Stimulated activated memory B cell treated with anti-CD40 and anti-IgM and Interleukin-4, amounts not matched to agents 10 μg/mL and 1 μg/mL and 100 μg/mL, for 72 hours (primary cell): ENCODE measurements around the gene CRADD.
"Not testable (repeated sequence)": the region's sequence is repeated elsewhere in the genome, so short reads cannot be mapped to it uniquely, and the experiment has no call there.

Experiments used
- ATAC-seq: fragments of 150-1000 bp; cut with Tn5 transposase; 2 replicates; pipeline ENCODE4 v1.10.0; 2021
- H3K27ac Mint-ChIP-seq: one replicate; pipeline ENCODE4 v1.8.0; 2022; ENCODE audit warnings: mild to moderate bottlenecking, mixed read lengths
- H3K27me3 Mint-ChIP-seq: one replicate; pipeline ENCODE4 v1.8.0; 2022; ENCODE audit warnings: mixed read lengths
- H3K36me3 Mint-ChIP-seq: one replicate; pipeline ENCODE4 v1.8.0; 2022; ENCODE audit warnings: mixed read lengths
- H3K4me1 Mint-ChIP-seq: one replicate; pipeline ENCODE4 v1.8.0; 2022; ENCODE audit warnings: mixed read lengths
- H3K4me3 Mint-ChIP-seq: one replicate; pipeline ENCODE4 v1.8.0; 2022; ENCODE audit warnings: mild to moderate bottlenecking, moderate library complexity, mixed read lengths
- H3K9me3 Mint-ChIP-seq: one replicate; pipeline ENCODE4 v1.8.0; 2022; ENCODE audit warnings: mixed read lengths

CRADD gene

DNA sequence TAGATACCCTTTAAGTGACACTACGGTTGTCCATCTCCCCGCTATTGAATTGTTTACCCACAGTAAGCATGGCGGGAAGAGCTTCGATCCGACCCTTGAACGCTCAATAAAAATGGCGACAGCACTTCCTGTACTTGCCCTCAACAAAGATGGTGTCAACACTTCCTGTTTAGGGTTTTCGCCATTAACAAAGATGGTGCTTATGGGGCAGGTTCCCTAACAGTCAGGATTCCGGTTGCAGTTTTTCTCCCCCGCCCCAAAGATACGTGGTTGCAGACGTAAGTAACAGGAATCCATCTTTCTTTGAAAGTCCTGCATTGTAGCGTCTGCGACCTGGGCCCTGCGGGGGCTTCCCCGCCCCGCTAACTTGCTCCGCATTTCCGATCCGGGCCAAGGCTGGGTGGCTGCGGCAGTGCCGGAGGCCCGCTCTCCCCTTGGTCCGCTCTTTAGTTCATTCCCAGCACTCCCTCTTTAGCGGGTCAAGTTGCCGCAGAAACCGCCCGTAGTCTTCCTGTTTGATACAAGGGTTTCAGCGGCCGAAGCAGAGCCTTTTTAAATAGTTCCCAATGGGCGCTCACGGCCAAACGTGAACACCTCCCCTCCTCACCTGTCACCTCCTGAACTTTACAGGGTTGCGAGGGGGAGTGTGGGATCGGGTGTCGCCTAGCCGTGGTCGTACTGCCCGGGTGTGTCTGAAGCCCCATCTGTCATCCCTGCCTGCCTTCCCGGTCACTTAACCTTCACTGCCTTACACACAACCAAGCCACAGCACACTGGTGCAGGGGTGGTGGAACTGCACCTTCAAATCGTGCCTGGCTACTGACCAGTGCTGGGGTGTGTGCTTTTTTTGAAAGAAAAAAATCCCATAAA lies at the start of gene CRADD:
Gene CRADD, plus strand, starts transcription at position 181 of the 870 bp plus-strand sequence.
- Mint-ChIP-seq H3K27ac (peak within 1 kb of the TSS; percentile 100), H3K9me3 (no peaks in the 10 kb centered on the region), H3K27me3 (peaks cover 22% of the 10 kb centered on the region), H3K36me3 (peaks cover 10% of the 10 kb centered on the region), H3K4me1 (peaks cover 32% of the 10 kb centered on the region), H3K4me3 (peak within 1 kb of the TSS; percentile 100)
- ATAC-seq: peak; percentile 98

DNA sequence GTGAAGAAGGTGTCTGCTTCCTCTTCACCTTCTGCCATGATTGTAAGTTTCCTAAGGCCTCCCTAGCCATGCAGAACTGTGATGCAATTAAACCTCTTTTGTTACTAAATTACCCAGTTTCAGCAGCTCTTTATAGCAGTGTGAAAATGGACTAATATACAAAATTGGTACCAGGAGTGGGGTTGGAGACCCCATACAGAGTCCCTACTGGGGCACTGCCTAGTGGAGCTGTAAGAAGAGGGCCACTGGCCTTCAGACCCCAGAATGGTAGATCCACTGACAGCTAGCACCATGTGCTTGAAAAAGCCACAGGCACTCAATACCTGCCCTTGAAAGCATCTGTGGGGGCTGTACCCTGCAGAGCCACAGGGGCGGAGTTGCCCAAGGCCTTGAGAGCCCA lies 44.8 kb upstream of the CRADD start:
- H3K9me3 Mint-ChIP-seq: peaks cover 14% of the 10 kb centered on the region
- peaks cover 5% of the 10 kb centered on the region for H3K4me1 Mint-ChIP-seq
- ATAC-seq: no peak
- peaks cover 14% of the 10 kb centered on the region for H3K27me3 Mint-ChIP-seq
- H3K27ac Mint-ChIP-seq: no peak overlapping the region
- no peaks in the 10 kb centered on the region for H3K36me3 Mint-ChIP-seq
- H3K4me3 Mint-ChIP-seq: no peak overlapping the region

DNA sequence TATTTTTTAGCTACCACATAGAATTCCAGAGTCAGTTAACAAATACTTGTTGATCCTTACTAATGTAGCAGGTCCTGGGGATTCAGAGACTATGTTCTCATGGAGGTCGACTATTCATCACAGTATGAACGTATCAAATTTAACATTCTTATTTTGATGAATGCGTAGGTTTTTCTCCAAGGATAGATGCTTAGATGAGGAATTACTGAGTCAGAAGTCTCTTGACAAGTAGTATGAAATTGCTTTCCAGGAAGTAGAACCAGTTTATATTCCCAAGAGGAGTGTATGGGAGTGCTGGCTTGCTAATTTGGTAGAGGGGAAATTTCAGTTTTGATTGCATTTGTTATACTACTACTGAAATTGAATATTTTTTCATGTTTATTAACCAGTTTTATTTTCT lies 42.8 kb upstream of the CRADD start:
- Mint-ChIP-seq H3K36me3 (no peaks in the 10 kb centered on the region), H3K9me3 (peaks cover 14% of the 10 kb centered on the region), H3K27me3 (peaks cover 26% of the 10 kb centered on the region), H3K4me3 (no peak overlapping the region), H3K27ac (no peak overlapping the region), H3K4me1 (peaks cover 5% of the 10 kb centered on the region)
- ATAC-seq: no peak

GRCh38 chr12:93636708-93637107 lies 40.5 kb upstream of the CRADD start:
- Mint-ChIP-seq H3K27me3 (peaks cover 30% of the 10 kb centered on the region), H3K4me3 (no peak overlapping the region), H3K9me3 (peaks cover 13% of the 10 kb centered on the region), H3K27ac (no peak overlapping the region), H3K36me3 (no peaks in the 10 kb centered on the region), H3K4me1 (peaks cover 5% of the 10 kb centered on the region)
- ATAC-seq: no peak

GRCh38 chr12:93638095-93638494 lies 39.1 kb upstream of the CRADD start:
- Mint-ChIP-seq H3K27ac (no peak overlapping the region), H3K9me3 (peaks cover 4% of the 10 kb centered on the region), H3K36me3 (no peaks in the 10 kb centered on the region), H3K27me3 (peaks cover 30% of the 10 kb centered on the region), H3K4me3 (no peak overlapping the region), H3K4me1 (peaks cover 5% of the 10 kb centered on the region)
- no peak for ATAC-seq

DNA sequence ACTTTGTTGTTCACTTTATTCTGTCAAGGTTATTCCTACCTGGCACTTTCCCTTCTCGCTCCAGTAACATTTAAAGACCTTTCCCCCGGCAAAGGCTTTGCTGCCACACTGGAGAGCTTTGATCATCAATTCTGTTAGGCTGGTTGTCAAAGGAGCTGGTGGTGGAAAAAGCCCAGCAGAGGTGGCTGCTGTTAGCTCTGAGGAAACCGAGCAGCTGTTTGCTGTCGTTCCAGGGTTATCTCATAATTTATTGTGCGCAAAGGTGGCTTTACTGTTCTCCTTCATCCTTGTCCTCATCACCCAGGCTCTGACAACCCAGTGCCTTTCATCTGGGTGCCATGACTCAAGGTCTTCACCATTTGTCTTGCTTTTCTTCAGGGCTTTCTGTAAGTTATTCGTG lies 38.2 kb upstream of the CRADD start:
- Mint-ChIP-seq H3K27me3 (peaks cover 30% of the 10 kb centered on the region), H3K4me3 (no peak overlapping the region), H3K4me1 (peaks cover 5% of the 10 kb centered on the region), H3K36me3 (no peaks in the 10 kb centered on the region), H3K9me3 (peaks cover 2% of the 10 kb centered on the region), H3K27ac (no peak overlapping the region)
- ATAC-seq: no peak

DNA sequence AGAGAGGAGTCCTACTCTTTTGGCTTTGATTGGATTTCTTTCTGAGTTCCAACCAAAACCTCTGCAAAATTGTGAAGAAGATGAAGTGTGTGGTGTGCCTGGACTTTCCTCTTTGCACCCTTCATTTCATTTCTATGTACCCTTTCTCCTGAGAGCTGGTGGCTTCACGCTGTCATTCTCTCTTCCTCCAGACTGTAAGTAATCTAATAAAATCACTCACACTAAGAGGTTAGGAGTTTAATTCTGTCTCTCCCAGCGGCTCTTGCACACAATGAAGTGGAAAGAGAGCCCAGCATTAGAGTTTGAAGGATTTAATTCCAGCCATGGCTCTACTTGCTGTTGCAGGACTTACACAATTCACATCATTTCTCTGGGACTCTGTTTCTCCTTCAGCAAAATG lies 37.8 kb upstream of the CRADD start:
- H3K27me3 Mint-ChIP-seq: peaks cover 30% of the 10 kb centered on the region
- no peak overlapping the region for H3K27ac Mint-ChIP-seq
- peaks cover 2% of the 10 kb centered on the region for H3K4me1 Mint-ChIP-seq
- H3K36me3 Mint-ChIP-seq: no peaks in the 10 kb centered on the region
- no peak for ATAC-seq
- H3K9me3 Mint-ChIP-seq: peaks cover 6% of the 10 kb centered on the region
- no peak overlapping the region for H3K4me3 Mint-ChIP-seq

DNA sequence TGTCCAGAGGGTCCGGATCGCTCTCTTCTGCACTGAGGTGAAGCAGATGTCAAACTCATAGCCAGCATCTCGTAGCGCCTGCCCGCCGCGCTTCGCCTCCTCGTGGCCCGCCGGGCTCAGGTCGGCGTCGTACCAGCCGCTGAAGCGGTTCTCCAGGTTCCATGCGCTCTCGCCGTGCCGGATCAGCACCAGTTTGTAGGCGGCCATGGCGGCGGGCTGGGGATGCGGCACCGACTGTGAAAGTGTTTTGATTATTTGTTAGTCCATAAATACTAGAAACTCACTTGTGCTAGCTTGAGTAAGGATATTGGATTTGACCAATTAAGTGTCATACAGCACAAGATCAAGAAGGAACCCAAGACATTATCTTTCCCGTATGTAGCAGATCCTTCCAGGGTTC lies 35.8 kb upstream of the CRADD start:
- H3K9me3 Mint-ChIP-seq, H3K36me3 Mint-ChIP-seq, H3K4me3 Mint-ChIP-seq, H3K27ac Mint-ChIP-seq, H3K4me1 Mint-ChIP-seq, ATAC-seq: not testable (repeated sequence)
- H3K27me3 Mint-ChIP-seq: peaks cover 26% of the 10 kb centered on the region

GRCh38 chr12:93642751-93643150 lies 34.4 kb upstream of the CRADD start:
- H3K9me3 Mint-ChIP-seq: peaks cover 6% of the 10 kb centered on the region
- no peak for ATAC-seq
- no peaks in the 10 kb centered on the region for H3K4me1 Mint-ChIP-seq
- H3K36me3 Mint-ChIP-seq: no peaks in the 10 kb centered on the region
- H3K4me3 Mint-ChIP-seq: no peak overlapping the region
- peaks cover 13% of the 10 kb centered on the region for H3K27me3 Mint-ChIP-seq
- no peak overlapping the region for H3K27ac Mint-ChIP-seq

DNA sequence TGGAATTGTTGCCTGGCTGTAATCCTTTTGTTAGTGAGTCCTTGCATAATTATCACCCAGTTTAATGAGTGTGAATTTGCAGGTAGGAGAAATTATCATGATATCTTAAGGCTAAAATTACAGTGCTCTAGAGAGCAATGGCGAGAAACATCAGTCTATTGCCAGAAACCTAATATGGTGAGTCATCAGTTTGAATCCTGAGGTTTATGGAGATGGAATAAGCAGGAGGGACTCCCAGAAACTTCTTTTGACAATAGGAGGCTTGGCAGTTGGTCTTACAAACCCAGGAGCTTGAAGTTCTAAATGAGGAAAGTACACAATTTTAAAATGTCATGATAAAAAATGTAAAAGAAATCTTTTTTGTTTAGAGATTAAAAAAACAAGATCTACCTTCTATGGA lies 31.5 kb upstream of the CRADD start:
- no peaks in the 10 kb centered on the region for H3K27me3 Mint-ChIP-seq
- H3K4me1 Mint-ChIP-seq: no peaks in the 10 kb centered on the region
- no peak for ATAC-seq
- H3K27ac Mint-ChIP-seq: no peak overlapping the region
- no peaks in the 10 kb centered on the region for H3K36me3 Mint-ChIP-seq
- H3K9me3 Mint-ChIP-seq: peaks cover 6% of the 10 kb centered on the region
- H3K4me3 Mint-ChIP-seq: no peak overlapping the region

- Mint-ChIP-seq H3K36me3 (no peaks in the 10 kb centered on the region), H3K4me1 (no peaks in the 10 kb centered on the region), H3K4me3 (no peak overlapping the region), H3K27me3 (peaks cover 5% of the 10 kb centered on the region), H3K9me3 (no peaks in the 10 kb centered on the region), H3K27ac (no peak overlapping the region)
- no peak for ATAC-seq
These were observed 26.5 kb upstream of the CRADD start for GRCh38 chr12:93650626-93651025.

- ATAC-seq: peak; percentile 68
- Mint-ChIP-seq H3K36me3 (no peaks in the 10 kb centered on the region), H3K27ac (no peak overlapping the region), H3K4me3 (no peak overlapping the region), H3K4me1 (no peaks in the 10 kb centered on the region), H3K9me3 (no peaks in the 10 kb centered on the region), H3K27me3 (peaks cover 8% of the 10 kb centered on the region)
These were observed 24.1 kb upstream of the CRADD start for GRCh38 chr12:93653079-93653478.

GRCh38 chr12:93653712-93654111 lies 23.5 kb upstream of the CRADD start:
- Mint-ChIP-seq H3K36me3 (no peaks in the 10 kb centered on the region), H3K27me3 (peaks cover 8% of the 10 kb centered on the region), H3K9me3 (no peaks in the 10 kb centered on the region), H3K4me3 (no peak overlapping the region), H3K4me1 (no peaks in the 10 kb centered on the region), H3K27ac (no peak overlapping the region)
- ATAC-seq: no peak

GRCh38 chr12:93654421-93654820 lies 22.8 kb upstream of the CRADD start:
- H3K27ac Mint-ChIP-seq: no peak overlapping the region
- H3K4me3 Mint-ChIP-seq: no peak overlapping the region
- no peak for ATAC-seq
- H3K9me3 Mint-ChIP-seq: no peaks in the 10 kb centered on the region
- peaks cover 8% of the 10 kb centered on the region for H3K27me3 Mint-ChIP-seq
- no peaks in the 10 kb centered on the region for H3K4me1 Mint-ChIP-seq
- H3K36me3 Mint-ChIP-seq: no peaks in the 10 kb centered on the region

- Mint-ChIP-seq H3K27ac (no peak overlapping the region), H3K4me1 (no peaks in the 10 kb centered on the region), H3K27me3 (peaks cover 8% of the 10 kb centered on the region), H3K9me3 (no peaks in the 10 kb centered on the region), H3K4me3 (no peak overlapping the region), H3K36me3 (no peaks in the 10 kb centered on the region)
- no peak for ATAC-seq
These were observed 20.1 kb upstream of the CRADD start for GRCh38 chr12:93657071-93657470.

DNA sequence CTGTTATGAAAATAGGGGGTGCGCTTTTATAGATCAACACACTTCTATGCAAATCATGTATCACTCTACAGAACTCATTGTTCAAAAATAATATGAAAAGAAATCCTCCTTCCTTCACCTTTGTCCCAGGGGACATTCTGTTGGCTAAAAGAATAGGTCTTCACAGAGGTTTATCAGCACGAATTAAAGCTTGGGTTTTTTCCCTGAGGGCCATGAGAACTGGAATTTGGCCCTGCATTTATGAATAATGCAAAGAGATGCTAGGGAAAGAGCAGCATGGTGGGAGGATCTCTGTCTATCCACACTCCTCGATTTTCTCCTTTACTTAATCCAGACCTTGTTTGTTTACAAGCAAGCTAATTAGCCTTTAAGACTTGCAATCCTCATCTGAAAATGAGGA lies 16.2 kb upstream of the CRADD start:
- ATAC-seq: no peak
- no peaks in the 10 kb centered on the region for H3K4me1 Mint-ChIP-seq
- no peaks in the 10 kb centered on the region for H3K36me3 Mint-ChIP-seq
- no peak overlapping the region for H3K4me3 Mint-ChIP-seq
- H3K27me3 Mint-ChIP-seq: no peaks in the 10 kb centered on the region
- no peaks in the 10 kb centered on the region for H3K9me3 Mint-ChIP-seq
- no peak overlapping the region for H3K27ac Mint-ChIP-seq
